HG03439 (cell line): ENCODE measurements around the gene NSD2.

ENCODE experiments used
- ATAC-seq: cut with Tn5 transposase; IDR thresholded peaks from one replicate; pipeline ENCODE4 v1.9.1; 2021; ENCODE audit warnings: mild to moderate bottlenecking, moderate library complexity; ENCODE audit not compliant: unreplicated experiment

The NSD2 gene

DNA sequence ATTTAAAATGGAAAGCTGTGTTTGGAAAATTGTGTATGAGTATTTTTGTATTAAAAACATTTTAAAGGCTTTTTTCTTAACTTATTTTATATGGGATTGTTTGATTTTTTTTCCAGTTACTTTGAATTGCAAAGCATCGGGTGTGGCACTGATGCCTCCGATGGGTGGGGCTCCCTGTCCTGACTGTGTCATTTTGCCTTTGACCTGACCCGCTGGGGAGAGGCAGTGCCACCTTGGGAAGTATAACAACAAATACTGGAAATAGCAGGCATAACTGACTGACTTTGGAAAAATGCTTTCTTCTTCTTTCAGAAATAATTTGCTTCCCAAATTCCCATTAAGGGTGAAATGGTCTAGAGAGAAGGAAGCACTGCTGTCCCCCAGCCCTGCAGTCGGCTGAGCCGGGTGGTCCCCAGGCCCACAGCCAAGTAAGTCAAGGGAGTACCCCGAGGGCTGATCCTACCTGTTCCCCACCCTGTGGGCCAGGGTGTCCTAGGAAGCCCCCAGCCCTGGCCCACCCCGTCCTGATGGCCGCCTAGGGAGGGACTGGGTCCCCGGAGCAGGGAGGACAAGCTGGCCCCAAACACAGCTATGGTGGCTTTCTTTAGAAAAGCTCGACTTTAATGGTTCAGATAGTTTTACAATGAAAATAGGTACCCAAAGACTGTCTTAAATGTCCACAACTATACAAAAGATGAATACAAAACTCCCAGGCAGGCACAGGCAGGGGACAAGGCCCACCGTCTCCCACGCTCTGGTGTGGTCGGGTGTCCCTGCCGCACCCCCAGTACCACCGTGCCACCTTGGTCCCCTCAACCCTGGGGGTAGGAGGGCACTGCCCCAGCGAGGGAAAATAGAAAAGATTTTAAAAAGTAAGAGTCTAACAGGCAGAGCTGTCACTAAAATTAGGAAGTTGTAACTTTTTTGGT lies 111.2 kb downstream of the NSD2 start:
- ATAC-seq, result no peak

DNA sequence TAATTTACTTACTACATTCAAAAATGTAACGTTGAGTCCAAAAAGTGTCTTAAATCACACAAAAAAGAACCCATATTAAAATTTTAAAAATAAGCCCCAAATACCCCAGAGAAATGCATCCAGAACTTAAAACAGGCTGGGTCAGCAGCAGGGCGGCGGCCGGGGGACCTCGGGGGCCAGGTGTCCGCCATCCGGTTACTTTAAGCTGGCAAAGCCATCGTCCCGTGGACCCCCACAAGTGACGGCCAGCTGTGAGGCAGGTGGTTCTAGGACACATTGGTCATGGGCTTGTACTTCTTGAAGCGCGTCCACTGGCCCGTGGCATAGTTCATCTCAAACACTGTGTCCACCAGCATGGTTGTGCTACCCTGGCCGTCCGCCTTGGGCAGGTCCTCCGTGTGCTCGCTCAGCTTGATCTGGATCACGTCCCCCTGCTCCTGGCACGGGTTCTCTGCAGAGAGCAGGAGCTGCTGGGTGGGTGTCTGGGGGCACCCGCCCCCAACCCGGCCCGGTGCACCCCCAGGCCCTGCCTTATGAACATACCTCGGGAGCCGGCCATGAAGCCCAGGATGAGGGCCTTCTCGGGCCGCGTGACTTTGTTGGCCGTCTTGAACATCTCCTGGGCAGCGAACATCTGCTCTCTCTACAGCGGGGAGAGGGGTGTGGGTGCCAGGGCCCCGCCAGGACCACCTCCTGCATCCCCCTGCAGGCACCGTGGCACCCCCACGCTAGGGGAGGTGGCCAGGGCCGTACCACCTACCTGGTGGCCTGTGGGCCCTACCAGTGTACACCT lies 112.1 kb downstream of the NSD2 start:
- no peak for ATAC-seq

DNA sequence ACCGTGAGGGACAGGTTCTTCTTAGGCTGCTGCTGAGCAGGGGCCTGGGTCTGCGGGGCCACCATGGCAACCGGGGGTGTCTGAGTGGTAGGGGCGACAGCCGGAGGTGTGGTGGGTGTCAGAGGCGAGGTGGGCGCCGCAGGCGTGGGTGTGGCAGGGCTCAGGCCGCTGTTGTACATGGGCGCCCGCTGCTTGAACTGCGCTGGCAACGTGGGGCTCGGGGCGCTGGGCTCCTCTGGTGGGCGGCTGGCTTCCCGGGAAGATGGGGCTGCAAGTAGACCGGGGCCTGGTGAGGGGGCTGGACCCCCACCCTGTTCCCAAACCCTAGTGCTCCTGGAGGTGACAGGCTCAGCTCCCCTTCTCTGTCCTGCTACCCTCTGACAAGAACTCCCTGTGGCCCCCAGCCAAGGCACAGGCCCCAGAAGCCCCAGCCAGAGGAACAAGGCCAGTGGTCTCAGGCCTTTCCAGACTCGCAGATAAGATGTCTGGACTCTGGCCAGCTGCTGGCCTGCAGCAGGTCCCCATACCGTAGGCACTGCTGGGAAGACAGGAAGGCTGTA lies 112.7 kb downstream of the NSD2 start:
- no peak for ATAC-seq

DNA sequence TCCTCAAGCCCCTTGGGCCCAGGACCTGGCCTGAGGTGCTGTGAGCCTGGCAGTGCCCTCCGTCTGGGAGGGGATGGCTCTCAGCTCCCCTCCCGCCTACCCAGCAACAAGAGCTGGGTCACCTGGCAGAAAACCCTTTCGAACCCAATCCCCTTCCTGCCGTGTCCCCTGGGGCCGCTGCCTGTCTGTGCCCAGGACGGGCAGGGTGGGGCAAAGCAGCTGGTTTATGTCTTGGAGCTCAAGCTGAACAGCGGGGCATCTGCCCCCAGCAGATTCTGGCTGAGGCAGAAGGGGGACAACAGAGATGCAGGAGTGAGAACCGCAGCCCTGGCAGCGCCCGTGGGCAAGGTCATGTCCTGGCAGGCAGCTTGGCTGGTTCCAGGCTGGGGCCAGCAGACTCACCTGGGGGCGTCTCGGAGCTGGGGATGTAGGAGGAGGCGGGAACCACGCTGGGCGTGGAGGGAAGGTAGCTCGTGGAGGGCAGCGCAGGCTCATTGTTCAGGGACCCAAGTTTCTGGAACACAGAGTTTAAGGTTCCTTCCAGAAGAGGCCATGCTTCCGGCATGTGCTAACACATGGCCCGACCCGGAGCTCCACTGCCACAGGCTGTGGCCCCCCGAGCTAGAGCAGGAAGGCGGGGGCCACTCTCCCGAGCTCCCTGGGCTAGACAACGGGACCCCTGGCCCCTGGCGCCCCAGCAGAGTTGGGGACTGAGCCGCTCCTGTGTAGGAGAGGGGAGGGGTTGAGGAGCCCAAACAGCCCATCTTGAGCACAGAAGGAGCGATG lies 113.4 kb downstream of the NSD2 start:
- ATAC-seq, result no peak

DNA sequence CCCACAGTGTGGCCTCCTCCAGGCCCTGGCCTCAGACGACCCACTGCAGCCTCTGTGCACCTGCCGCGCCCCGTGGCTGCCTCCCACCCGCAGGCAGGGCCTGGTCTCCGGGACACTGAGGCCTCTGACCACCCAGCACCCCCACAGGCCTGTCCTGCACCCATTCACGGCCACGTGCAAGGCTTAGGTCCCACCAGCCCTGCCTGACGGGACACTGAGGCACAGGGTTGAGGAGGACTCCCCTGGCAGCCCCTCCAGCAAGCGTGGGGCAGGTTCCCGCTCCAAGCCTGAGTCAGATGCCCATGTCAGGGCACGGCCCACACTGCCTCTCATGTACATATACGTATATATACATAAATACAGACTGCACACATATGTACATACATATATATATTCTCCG lies 114.1 kb downstream of the NSD2 start:
- no peak for ATAC-seq

DNA sequence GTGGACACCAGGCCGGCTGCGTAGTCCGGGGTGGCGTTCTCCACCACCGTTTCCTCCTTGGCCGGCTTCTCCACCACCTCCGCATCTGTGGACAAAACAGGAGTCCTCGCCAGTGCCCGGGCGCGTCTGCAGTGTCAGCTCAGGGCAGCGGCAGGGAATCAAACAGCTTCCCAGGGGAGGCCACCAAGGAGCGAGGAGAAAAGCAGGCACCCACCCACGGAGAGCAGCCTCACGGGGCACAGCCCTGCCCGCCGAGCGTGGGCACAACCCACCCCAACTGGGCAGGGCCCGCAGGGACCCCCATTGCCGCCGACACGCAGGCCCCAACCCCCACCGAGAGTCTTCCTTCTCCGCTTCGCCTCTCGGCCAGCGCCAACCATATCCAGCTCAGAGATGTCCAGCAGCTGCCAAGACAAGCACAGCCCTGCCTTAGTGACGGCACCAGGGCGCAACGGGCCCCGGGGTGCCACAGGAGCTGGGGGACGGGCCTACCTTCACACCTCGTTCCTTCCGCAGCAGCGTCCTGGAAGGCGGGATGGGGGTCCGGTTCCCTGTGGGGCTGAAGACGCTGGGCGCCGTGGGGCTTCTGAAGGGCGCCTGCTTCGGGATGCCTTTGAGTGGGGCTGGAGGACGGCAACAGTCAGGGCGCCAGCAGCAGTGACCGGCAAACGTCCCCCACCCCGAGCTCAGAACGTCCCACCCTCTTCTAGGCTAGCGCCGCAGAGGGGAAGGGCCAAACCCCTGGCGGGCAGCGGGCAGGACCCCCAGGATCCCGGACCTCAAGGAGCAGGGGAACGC lies 114.8 kb downstream of the NSD2 start:
- ATAC-seq, result no peak

DNA sequence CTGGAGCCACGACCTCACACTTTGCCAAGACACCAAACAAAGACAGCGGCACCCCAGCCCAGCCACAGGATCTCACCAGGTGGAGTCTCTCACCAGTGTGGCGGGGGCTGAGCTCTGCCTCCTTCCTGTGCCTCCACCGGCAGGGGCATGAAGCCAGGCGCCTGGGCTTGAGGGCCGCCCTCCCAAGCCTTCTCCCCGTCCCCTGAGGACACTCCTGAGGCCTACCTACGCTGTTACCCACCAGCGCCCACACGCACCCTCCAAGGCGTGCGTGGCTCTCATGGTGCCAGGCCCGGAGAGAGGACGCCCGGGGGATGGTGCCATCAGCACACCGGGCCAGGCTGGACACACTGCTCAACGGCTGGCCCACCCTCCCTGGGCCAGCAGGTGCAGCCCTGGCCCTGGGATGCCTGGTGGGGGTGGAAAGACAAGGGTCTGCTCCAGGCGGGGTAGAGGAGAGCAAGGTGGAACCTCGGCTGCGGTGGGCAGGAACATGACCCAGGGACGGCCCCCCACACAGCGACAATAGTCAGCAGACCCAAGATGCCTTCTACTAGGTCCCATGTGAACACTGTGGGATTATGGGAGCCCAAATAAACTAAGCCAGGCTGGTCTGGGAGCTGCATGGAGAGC lies 115.5 kb downstream of the NSD2 start:
- no peak for ATAC-seq

DNA sequence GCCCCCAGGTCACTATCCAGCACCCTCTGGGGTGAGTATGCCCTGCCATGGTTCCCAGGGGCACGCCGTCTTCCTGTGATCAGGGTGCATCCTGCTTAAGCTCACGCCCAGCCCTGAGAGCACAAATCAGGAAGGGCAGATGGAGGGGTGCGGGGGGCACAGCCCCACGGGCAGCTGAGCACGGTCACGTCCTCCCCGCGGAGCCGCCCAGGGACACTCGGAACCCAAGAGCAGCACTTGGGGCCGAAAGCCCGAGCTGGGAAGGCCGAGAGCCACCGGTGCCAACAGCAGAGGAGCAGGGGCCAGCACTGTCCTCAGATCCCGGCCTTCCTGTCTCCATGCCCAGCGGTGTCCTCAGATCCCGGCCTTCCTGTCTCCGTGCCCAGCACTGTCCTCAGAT lies 116.1 kb downstream of the NSD2 start:
- ATAC-seq, result no peak

DNA sequence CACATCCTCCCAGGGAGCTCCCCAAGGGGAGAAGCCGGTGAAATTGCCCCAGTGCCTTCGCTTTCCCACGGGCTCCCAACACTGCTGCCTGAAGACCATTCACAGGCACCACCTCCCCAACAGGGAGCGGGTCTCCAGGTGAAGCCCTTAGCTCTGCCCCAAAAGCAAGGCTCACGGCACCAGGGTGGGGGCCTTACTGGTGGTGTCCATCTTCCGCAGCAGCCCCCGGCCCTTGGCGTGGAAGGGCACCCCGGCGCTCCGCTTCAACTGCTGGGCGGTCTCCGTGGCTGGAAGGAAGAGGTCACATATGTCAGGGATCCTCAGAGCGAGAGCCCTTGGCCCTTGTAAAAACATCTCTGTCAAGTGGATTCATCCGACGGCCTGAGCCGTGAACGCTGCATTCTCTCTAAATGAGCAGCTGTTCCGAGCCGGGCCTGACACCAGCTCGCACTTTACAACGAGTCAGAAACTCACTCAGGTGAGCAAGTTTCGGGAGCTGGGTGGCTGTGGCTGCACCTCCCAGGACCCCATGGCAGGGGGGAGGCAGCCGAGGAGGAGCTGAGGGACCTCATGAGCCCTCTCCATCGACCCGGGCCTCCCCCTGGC lies 116.6 kb downstream of the NSD2 start:
- ATAC-seq, result no peak

DNA sequence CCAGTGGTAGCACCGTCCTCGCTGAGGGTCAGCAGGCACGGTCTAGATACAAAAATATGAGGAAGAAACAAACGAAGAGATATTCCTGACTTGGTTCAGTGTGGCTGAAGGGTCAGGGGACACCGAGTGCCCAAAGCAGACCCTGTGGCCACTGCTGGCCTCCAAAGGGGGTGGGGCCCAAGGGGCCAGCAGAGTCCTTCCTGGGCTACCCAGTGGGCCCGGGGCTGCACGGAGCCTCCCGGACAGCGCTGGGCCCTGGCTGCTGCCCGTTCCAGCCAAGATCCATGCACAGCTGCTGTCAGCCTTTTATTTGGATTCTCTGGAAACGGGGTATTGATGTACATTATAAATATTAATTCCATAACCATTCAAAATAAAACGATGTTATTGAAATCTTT lies 117.1 kb downstream of the NSD2 start:
- ATAC-seq, result no peak

DNA sequence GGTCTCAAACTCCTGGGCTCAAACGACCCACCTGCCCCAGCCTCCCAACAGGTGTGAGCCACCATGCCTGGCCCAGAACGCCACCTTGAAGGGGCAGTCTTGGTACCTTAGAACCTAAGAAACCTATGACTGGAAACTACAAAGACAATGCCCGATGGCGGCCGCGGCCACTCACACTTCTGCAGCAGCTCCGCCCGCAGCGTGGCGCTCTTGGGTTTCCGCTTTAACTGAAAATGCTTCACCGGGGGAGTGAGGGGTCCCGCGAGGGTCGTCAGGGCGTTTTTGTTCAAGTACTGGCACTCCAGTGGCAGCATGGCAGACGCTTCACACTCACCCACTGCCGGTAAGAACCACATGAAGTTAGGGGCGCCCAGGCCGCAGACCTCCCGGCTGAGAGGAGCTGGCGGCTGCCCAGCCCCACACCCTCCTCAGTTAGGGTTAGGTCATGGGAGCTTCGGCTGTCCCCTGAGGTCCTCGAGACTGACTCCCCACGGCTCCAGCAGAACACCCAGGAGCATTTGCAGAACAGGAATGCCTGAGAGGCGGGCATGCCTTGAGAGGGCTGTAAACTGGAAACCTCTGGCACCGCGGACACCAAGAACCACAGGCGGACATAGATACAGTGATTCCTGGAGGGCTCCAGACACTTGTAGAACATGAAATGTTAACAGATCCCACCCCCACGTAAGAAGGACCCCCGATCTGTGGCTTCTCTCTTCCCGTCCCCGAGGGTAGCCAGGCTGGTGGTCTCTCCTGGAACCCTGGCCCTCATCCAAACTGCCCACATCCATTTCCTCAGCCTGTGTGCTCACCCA lies 118.5 kb downstream of the NSD2 start:
- ATAC-seq, result no peak

DNA sequence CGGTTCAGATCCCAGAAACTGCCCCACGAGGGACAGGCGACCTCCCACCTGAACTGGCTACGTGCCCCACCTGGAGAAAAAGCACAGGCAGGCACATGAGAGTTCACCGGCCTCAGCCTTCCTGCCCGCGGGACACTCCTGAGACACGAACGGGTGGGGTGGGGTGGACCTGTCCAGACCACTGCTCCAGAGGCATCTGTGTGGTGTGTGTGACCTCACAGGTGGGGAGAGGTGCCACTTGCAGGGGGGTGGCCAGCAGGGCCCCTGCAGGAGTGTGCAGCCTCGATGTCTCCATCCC lies 119.1 kb downstream of the NSD2 start:
- no peak for ATAC-seq

DNA sequence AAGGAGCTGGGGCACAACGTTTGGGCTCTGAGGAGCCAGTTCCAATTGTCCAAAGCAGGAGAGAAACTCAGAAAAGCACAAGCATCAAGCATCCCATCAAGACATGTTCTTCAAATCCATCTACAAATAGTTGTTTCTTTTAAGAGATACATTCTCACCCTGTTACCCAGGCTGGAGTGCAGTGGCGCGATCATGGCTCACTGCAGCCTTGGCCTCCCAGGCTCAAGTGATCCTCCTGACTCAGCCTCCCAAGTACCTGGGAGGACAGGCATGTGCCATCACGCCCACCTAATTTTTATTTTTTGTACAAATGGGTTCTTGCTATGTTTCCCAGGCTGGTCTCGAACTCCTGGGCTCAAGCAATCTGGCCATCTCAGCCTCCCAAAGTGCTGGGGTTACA lies 119.5 kb downstream of the NSD2 start:
- no peak for ATAC-seq

DNA sequence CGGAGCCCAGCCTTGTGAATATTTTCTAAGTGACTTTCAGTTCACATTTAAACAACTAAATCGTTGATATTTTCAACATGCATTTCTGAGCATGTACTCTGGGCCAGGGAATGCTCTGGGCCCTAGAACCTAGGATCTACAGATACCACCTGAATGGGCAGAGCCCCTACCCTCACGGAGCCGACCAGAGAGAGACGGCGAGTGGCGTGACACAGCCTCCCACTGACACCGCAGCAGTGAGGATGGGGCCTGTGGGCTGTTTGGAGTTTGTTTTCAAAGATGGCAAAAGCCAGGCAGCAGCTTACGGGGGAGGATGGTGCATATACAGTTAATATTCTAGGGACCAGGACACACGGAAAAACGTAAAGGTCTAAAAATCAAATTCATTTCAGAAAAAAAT lies 119.9 kb downstream of the NSD2 start:
- ATAC-seq, result no peak

DNA sequence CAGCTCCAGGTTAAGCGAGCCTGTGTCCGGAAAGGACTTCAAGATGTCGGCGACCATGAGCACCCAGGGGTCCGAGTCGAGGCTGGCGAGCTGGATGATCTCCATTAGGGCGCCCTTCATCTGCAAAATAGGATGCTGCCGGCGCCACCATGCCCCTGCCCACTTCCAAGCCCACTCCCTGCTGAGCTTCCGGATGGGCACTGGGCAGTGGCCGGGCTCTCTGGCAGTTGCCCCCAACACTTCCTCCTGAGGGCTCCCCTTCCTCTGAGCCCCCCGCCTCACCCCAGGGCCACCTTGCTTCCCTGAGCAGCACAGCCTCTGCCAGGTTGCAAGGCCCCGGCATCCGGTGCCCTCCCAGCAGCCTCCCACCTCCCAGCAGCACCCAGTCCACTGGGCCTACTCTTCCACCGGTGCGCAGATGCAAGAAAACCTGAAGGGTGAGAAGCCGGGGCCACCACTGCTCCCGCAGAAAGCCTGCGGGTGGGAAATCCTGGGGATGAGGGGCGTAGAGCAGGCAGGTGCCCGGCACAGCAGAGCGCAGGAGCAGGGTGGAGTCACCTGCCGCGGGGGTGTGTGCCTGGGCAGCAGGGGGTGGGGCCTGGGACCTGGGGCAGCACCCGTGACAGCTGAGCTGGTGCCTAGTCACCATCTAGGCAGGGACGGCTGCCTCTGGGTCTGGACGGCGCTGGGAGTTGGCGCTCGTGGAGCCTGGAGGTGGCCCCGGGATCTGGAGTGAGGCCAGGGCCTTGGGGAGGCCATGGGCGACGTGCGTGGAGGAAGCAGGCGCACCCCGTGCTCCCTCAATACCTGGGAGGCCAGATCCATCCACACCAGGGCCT lies 120.6 kb downstream of the NSD2 start:
- no peak for ATAC-seq

DNA sequence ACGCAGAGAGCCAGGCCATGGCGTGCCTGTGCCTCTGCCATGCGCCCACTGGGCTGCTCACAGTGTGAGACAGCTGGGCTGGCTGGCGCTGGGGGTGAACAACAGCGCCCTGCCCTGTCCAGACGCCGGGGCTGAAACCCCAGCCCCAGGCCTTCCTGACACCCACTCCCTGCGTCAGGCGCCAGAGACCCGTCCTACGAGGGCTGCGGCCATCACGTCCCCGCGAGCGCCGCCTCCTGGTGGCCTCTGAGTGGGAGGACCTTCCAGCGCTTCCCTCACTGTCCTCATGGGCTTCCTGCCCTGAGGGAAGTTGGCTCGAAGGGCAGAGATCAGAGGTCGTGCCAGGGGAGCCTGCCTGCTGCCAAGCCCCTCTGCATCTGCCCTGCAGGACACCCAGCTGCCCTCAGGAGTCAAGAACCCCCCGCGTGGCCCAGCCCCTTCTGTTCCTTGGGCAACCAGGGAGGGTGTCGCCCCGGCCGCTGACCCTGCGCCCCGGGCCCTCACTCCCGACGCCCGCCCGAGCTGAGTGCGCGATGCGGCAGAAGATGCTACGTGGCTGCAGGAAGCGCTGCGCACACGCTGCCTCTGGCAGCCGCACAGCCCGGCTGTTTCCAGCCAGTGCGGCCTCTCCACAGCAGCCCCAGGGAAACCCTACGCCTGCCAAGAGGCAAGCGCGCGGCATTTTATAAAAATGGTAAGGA lies 121.4 kb downstream of the NSD2 start:
- no peak for ATAC-seq

DNA sequence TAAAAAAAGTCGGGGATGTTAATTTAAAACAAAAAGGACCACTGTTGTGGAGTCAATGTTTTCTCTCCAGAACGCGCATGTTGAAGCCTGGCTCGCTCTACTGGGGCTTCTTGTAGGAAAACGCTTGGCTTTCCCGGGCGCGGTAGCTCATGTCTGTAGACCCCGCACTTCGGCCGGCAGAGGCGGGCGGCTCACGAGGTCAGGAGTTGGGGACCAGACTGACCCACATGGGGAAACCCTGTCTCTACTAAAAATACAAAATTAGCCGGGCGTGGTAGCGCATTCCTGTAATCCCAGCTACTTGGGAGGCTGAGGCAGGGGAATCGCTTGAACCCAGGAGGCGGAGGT lies 122.0 kb downstream of the NSD2 start:
- no peak for ATAC-seq
